ENCODE measurements around the gene MDFIC.

DNA sequence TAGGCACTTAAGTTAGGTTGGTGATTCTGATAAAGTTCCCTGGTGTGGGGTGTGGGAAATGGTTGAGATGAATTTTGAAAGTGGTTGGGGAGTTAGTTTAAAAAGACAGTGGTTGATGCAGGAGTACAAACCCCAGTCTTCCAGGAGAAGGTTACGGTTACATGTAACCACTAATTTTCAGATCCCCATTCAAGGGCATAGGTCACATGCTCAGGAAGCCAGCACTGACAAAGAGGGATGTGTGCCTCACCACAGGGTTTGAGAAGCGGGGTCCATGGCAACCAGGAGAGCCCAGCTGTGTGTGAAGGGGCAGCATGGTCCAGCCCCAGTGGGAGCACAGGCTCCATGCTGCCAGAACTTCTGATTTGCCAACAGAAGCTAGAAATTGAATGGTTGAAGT, 144.2 kb downstream of the MDFIC start:
- TF ChIP-seq, protein P1, sequence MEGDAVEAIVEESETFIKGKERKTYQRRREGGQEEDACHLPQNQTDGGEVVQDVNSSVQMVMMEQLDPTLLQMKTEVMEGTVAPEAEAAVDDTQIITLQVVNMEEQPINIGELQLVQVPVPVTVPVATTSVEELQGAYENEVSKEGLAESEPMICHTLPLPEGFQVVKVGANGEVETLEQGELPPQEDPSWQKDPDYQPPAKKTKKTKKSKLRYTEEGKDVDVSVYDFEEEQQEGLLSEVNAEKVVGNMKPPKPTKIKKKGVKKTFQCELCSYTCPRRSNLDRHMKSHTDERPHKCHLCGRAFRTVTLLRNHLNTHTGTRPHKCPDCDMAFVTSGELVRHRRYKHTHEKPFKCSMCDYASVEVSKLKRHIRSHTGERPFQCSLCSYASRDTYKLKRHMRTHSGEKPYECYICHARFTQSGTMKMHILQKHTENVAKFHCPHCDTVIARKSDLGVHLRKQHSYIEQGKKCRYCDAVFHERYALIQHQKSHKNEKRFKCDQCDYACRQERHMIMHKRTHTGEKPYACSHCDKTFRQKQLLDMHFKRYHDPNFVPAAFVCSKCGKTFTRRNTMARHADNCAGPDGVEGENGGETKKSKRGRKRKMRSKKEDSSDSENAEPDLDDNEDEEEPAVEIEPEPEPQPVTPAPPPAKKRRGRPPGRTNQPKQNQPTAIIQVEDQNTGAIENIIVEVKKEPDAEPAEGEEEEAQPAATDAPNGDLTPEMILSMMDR (IDR thresholded peaks at IDR 0.05; ENCODE audit: low read depth, low read length) = no peak
- no peak for TF ChIP-seq POLR2A (IDR thresholded peaks at IDR 0.05; ENCODE audit: extremely low read depth, insufficient read length)
- no peak for TF ChIP-seq MYC (IDR thresholded peaks at IDR 0.05; ENCODE audit: low read depth, low read length)

Data from NB4 (cell line).